Measurements from ENCODE around the gene RCN1. TPM values are rescaled to one million over a fixed set of nuclear protein-coding genes. Genes with fewer than 3 reads are reported as not detected.

RCN1 gene
- total and polyA plus RNA-seq, 2 of the 8 experiments (the other 6 are each of a cell fraction or from before 2014, with no cell fraction given) = 45.1 to 123 TPM

DNA sequence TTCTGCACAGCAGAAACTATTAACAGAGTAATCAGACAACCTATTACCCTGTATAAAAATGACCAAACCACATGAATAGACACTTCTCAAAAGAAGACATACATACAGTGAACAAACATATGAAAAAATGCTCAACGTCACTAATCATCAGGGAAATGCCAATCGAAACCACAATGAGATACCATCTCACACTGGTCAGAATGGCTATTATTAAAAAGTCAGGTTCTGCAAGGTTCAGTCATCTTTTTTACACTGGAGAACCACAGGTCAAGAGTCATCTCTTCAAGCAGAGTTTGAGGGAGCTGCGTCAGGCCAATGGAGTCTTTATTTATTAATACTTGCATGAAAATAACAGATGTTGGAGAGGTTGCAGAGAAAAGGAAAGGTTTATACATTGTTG is 40.4 kb downstream of the RCN1 start:
- no peak overlapping the region for H3K18ac ChIP-seq (ENCODE audit: extremely low read depth, low read length)
- TF ChIP-seq FOSL1 (IDR thresholded peaks at IDR 0.05; ENCODE audit: insufficient read depth, low read depth, low read length) (no peak), JUND (IDR thresholded peaks at IDR 0.05; ENCODE audit: low read length) (no peak)
- H3K4me1 ChIP-seq (replicated peaks in 1 of 4; ENCODE audit: control insufficient read depth in 3 of 4, insufficient read depth in 4 of 4, low read length in 3 of 4) = no peaks in the 10 kb centered on the region
- H3K9ac ChIP-seq (replicated peaks in 1 of 4; ENCODE audit: extremely low read depth in 1 of 4, low read depth in 3 of 4, low read length in 3 of 4) = no peak overlapping the region
- H2BK15ac ChIP-seq (ENCODE audit: low read length) = no peak overlapping the region
- no peaks in the 10 kb centered on the region for H3K36me3 ChIP-seq (ENCODE audit: control insufficient read depth in 2 of 4, insufficient read depth in 4 of 4, low read length in 3 of 4)
- H3K14ac ChIP-seq (ENCODE audit: insufficient read length) = no peak overlapping the region
- no peak overlapping the region for H2AFZ ChIP-seq (ENCODE audit: low read length)
- H3K27me3 ChIP-seq (replicated peaks in 1 of 4; ENCODE audit: control insufficient read depth in 3 of 4, extremely low read depth in 1 of 4, insufficient read depth in 3 of 4, low read length in 3 of 4) = no peaks in the 10 kb centered on the region
- H3K79me1 ChIP-seq (ENCODE audit: low read depth, low read length) = no peaks in the 10 kb centered on the region
- H3K23ac ChIP-seq (ENCODE audit: insufficient read length) = no peak overlapping the region
- H3K9me3 ChIP-seq (ENCODE audit: insufficient read depth in 2 of 2, low read depth in 1 of 2, low read length in 1 of 2) = no peaks in the 10 kb centered on the region
- no peak overlapping the region for H2BK12ac ChIP-seq (ENCODE audit: low read depth, low read length)
- no peak overlapping the region for H4K5ac ChIP-seq (ENCODE audit: insufficient read length, low read depth, low read length)
- DNase-seq (ENCODE audit: low read depth in 1 of 2, low spot score in 2 of 2) (no peak), FAIRE-seq (no peak)
- no peak overlapping the region for H3K56ac ChIP-seq (replicated peaks; ENCODE audit: insufficient read length, low read depth, low read length)
- H2BK5ac ChIP-seq (ENCODE audit: low read depth, low read length) = no peak overlapping the region
- H3K4ac ChIP-seq (replicated peaks; ENCODE audit: insufficient read length, low read depth, low read length) = no peak overlapping the region
- H3K23me2 ChIP-seq (ENCODE audit: low read depth, low read length) = no peaks in the 10 kb centered on the region
- H2BK120ac ChIP-seq (replicated peaks; ENCODE audit: low read depth, low read length) = no peak overlapping the region
- no peak overlapping the region for H4K8ac ChIP-seq (ENCODE audit: extremely low read depth, insufficient read depth, low read length)
- no peak overlapping the region for H3K4me3 ChIP-seq (ENCODE audit: extremely low read depth in 1 of 4, insufficient read depth in 2 of 4, low read depth in 3 of 4, low read length in 4 of 4)
- CTCF ChIA-PET (ENCODE audit: partially characterized antibody) = no interaction called here
- no peaks in the 10 kb centered on the region for H3K79me2 ChIP-seq (ENCODE audit: control insufficient read depth in 1 of 2, insufficient read depth in 2 of 2, low read length in 2 of 2)
- H3K27ac ChIP-seq (ENCODE audit: low read depth, low read length) = no peak overlapping the region
- POLR2A ChIA-PET (ENCODE audit: partially characterized antibody) = interaction anchor here (1.6 kb wide), 1 partner anchor 44 kb away, joined by 4 read pairs; no protein-coding TSS in a partner anchor
- H3K4me2 ChIP-seq (ENCODE audit: insufficient read depth in 1 of 2, low read depth in 2 of 2, low read length in 2 of 2) = no peak overlapping the region
- H2BK20ac ChIP-seq (ENCODE audit: low read length) = no peak overlapping the region
- H4K20me1 ChIP-seq (replicated peaks in 1 of 2; ENCODE audit: control insufficient read depth in 1 of 2, insufficient read depth in 2 of 2, low read length in 2 of 2) = no peaks in the 10 kb centered on the region
- H2AK5ac ChIP-seq (ENCODE audit: low read depth, low read length) = no peak overlapping the region
- WGBS, 2 experiments (ENCODE audit: extremely low coverage in 1 of 2, insufficient coverage in 1 of 2, insufficient read length in 1 of 2, insufficient replicate concordance in 2 of 2, low coverage in 1 of 2, low lambda C conversion rate in 2 of 2, missing lambda C conversion rate in 1 of 2) = 91% methylated on average over 3 of the region's 3 CpGs; no CpG with 5 or more reads in 1 of the 2 experiments
- H4K91ac ChIP-seq (replicated peaks; ENCODE audit: insufficient read length, low read length) = no peak overlapping the region

All from H1 (cell line).